ENCODE measurements around the gene HK3.
"Not testable (repeated sequence)": the region's sequence is repeated elsewhere in the genome, so short reads cannot be mapped to it uniquely, and the experiment has no call there.

Gene HK3

GRCh38 chr5:176881816-176882566 is 17.2 kb downstream of the HK3 start:
- DNase-seq, result no peak

DNA sequence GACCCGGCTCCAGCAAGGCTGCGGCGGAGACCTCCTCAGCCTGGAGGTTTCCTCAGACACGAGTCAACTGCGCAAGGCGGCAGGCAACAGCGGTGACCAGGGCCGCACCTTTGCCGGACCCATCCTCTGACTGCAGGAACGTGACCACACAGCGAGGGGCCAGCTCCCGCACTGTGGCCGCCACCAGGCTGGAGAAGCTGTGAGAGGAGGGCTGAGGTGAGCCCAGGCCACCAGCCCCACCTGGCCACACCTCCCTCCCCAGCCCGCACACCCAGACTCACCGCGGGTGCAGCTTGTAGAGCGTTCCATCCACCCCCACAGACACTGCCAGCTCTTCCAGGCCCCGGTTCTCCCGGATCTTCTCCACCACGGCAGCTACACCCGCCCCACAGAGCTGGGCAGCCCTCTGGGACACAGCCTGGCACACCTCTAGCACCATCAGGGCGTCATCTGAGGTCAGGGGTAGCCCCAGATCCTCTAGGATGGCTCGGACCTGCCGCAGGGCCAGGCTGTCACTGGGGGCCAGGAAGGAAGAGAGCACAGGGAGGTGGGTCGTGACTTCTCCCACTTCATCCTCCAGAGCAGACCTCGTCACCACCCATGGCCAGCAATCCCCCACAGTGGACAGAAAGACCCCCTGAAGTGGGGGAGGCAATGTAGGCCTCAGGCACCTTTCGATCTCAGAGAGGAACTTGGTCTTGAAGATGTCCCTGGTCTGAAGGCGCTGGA is 18.0 kb downstream of the HK3 start:
- DNase-seq, result no peak

DNA sequence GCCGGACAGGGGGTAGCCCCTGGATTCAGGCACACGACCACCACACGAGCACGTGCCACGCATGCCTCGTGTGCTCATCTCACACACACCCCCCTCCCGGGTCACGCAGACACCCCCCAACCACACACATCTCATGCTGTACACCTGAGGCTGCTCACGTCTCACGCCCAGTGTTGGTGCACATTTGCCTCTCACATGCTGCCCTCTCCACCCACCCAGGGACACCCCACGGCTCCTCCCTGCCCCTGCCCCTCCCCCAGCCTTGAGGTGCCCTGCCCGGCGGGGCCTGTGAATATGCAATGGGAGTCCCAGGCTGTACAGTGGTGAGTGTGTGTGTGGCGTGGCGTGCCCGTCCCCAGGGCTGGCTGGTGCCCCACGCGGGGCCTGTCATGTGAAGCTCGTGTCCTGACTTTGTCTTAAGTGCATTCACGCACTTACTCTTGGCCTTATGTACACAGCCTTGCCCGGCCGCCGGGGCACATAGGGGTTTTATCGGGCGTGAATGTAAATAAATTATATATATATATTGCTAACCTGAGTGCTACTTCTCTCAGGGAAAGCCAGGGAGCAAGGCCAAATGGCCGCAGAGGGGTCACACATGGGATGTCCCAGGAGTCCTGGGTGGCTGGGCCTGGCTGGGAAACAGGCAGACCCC is 18.7 kb downstream of the HK3 start:
- no peak for DNase-seq

DNA sequence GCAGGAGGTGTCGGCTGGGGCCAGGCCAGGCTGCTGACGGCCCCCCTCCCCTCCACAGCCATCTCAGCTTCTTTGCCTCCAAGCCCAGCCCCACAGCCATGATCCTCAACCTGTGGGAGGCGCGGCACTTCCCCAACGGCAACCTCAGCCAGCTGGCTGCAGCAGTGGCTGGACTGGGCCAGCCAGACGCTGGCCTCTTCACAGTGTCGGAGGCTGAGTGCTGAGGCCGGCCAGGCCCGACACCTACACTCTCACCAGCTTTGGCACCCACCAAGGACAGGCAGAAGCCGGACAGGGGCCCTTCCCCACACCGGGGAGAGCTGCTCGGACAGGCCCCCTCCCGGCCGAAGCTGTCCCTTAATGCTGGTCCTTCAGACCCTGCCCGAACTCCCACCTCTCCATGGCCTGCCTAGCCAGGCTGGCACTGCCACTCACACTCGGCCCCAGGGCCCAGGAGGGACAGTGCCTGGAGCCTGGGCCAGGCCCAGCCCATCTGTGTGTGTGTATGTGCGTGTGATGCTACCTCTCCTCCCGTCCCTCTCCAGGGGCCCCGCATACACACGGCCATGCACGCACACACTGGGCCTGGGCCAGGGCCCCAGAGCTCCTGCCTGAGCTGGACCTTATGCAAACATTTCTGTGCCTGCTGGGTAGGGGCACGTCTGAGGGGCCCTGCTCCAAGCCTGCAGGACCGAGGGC is 19.3 kb downstream of the HK3 start:
- DNase-seq, result no peak

DNA sequence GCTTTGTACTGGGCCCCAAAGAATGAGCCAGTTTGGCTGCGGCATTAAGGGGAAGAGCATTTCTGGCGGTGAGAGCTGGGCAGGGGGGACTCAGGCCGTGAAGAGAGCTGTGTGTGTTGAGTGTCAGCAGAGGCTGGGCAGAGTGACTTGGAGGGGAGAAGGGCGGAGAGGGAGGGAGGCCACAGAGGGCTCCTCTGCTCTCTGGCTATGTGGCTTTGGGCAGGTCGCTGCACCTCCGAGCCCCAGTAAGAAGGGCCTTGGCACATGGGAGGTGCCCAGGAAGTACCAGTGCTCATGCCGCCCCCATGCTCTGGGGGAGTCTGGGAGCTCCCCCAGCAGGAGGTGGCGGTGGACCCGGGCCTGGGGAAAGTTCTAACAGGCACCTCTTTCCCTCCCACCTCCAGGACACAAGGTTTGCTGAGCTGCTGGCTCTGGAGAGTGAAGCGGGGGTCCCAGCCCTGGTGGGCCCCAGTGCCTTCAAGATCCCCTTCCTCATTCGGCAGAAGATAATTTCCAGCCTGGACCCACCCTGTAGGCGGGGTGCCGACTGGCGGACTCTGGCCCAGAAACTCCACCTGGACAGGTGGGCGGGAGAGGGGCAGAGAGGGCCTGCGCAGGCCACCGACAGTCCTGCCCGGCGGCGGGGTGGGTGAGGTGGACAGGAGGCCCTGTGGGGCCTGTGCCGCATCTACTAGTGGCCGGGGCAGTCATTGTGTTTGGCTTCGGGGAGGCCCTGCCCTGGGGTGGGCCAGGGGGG is 20.1 kb downstream of the HK3 start:
- DNase-seq, result no peak

- no peak for DNase-seq
Observed at GRCh38 chr5:176878463-176878862, 20.7 kb downstream of the HK3 start.

GRCh38 chr5:176877793-176878331 is 21.3 kb downstream of the HK3 start:
- no peak for DNase-seq

DNA sequence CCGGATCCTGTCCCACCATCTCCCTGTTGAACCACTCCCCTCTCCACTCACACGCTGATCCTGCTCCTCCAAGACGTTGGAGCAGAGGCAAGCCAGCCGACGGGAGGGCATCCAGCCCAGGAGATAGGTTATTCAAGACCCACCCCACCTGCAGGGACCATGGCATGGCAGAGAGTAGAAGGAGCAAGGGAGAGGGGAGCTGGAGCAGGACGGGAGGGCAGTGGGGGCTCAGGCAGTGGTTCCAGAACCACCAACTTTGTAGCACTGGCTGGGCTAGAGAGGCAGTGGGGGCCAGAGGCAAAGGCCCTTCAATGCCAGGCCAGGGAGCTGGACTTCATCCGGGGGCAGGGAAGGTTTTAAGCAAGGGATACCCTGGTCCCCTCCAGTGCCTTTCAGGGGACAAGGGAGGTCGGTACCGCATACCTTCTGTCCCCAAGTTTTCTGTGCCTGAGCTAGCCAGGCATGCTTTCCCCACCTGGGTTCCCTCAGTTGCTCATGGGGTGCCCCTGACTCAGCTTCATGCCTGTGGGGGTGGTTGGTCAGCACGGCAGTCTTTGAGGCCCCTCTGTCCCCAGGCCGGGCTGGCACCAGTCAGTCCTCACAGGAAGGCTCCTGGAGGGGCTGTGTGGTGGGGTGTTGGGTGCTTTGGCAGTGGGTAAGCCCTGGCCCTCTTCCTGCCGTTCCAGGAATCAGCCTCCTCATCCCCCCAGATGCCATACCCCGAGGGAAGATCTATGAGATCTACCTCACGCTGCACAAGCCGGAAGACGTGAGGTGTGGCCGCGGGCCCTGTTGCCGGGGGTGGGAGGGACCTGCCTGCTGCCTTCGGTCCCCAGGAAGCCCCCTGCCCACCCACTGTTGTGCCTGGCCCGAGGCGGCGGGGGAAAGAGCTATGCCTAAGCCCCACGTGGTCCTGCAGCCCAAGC is 22.4 kb downstream of the HK3 start:
- DNase-seq, result no peak

DNA sequence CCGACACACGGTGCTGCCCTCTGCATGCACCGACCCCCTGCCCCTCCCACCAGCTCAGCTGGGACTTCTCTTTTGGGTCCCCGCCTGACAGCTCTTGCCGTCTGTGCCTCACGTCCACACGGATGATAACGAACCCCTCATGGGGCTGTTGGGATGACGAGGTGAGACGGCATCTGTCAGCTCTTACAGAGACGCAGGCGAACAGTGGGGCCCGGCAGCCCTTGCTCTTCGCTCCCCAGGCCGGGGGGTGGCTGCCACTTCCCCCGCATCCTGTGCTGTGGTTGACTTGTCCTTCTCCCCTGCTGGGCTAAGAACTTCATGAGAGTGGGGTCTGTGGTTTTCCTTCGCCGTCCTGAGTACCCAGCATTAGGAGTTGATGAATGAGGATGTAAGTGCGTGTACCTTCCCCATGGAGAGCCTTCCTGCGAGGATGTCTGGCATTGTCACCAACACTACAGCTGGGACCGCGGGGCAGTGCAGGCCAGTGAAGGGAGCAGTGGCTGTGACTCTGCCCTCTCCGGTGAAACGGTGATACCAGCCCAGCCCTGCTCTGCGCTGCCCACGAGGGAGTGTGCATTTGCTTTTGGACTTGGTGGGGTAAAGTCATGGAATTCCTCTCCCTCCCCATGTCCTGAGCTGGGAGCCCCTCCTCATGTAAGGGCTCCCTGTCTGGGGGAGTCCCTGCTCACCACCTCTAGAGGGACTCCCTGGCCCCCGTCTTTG is 23.2 kb downstream of the HK3 start:
- DNase-seq, result no peak

GRCh38 chr5:176875014-176875550 is 24.1 kb downstream of the HK3 start:
- DNase-seq, result no peak

DNA sequence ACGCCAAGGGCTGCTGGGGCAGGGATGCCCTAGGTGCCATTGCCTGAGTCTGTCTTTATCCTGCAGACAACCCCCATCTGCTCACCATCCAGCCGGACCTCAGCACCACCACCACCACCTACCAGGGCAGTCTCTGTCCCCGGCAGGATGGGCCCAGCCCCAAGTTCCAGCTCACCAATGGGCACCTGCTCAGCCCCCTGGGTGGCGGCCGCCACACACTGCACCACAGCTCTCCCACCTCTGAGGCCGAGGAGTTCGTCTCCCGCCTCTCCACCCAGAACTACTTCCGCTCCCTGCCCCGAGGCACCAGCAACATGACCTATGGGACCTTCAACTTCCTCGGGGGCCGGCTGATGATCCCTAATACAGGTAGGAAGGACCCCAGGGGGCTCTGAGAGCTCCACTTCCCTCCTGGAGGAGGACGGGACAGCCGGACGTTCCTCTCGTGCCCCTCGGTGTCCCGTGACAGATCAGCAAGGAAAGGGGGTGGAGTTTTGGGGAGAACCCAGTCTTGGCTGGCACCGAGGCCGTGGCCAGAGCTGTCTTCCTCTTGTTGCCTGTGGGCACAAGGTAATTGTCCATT is 24.9 kb downstream of the HK3 start:
- no peak for DNase-seq

- DNase-seq, result no peak
Observed at GRCh38 chr5:176873541-176874172, 25.5 kb downstream of the HK3 start.

DNA sequence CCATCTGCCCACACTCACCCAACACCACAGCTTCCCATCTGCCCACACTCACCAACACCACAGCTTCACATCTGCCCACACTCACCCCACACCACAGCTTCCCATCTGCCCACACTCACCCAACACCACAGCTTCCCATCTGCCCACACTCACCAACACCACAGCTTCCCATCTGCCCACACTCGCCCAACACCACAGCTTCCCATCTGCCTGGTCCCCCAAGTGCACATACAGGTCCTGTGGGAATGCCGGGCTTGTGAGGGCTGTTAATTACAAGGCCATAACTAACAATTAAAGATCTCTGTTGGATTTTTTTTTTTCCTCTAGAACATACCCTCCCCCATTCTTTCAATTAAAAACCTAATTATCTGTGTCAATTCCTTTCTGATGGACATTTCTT is 26.1 kb downstream of the HK3 start:
- not testable (repeated sequence) for DNase-seq

DNA sequence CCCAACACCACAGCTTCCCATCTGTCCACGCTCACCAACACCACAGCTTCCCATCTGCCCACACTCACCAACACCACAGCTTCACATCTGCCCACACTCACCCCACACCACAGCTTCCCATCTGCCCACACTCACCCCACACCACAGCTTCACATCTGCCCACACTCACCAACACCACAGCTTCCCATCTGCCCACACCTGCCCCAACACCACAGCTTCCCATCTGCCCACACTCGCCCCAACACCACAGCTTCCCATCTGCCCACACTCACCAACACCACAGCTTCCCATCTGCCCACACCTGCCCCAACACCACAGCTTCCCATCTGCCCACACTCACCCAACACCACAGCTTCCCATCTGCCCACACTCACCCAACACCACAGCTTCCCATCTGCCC is 26.6 kb downstream of the HK3 start:
- not testable (repeated sequence) for DNase-seq

DNA sequence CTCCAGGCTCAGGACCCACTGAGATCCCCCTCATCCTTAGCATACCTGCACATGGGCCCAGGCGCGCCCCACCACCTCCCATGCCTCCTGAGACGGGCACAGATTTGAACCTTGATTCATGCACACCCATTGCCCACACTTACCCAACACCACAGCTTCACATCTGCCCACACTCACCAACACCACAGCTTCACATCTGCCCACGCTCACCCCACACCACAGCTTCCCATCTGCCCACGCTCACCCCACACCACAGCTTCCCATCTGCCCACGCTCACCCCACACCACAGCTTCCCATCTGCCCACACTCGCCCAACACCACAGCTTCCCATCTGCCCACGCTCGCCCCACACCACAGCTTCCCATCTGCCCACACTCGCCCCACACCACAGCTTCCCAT is 28.5 kb downstream of the HK3 start:
- not testable (repeated sequence) for DNase-seq

GRCh38 chr5:176870110-176870591 is 29.0 kb downstream of the HK3 start:
- no peak for DNase-seq

GRCh38 chr5:176869501-176870109 is 29.5 kb downstream of the HK3 start:
- DNase-seq, result no peak

DNA sequence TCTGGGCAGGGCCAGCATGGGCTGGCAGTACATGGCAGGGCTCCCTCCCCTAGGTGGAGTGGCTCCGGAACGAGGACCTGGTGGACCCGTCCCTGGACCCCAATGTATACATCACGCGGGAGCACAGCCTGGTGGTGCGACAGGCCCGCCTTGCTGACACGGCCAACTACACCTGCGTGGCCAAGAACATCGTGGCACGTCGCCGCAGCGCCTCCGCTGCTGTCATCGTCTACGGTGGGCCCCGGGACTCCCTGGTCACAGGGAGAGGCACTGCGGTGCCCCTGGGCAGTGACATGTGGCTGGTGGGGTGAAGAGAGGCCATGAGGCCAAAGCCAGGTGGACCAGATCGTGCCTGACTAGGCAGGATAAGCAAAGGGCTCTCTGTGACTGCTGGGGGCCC is 30.4 kb downstream of the HK3 start:
- no peak for DNase-seq

DNA sequence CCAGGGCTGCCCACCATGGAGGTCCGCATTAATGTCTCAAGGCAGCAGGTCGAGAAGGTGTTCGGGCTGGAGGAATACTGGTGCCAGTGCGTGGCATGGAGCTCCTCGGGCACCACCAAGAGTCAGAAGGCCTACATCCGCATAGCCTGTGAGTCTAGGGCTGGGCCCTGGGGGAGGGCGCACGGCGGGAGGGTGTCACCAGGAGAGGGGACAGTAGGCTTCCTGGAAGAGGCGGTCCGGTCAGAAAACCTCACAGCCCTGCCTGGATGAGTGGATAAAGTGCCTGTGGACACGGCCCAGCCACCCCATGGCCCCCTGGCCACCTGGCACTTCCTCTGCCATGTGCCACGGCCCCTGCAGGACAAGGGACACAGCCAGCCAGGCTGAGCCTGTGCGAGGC is 31.0 kb downstream of the HK3 start:
- DNase-seq, result no peak
